IPS-20b (cell line): ENCODE results near the gene BCL11A.
"Not testable (repeated sequence)": the region's sequence is repeated elsewhere in the genome, so short reads cannot be mapped to it uniquely, and the experiment has no call there.

ENCODE experiments used
- H3K27ac ChIP-seq: one replicate; pipeline ENCODE4 v1.5.1; 2013; ENCODE audit warnings: low read length
- H3K27me3 ChIP-seq: 2 replicates; pipeline ENCODE4 v1.6.1; 2013; ENCODE audit warnings: mild to moderate bottlenecking, low read length, inconsistent platforms; ENCODE audit not compliant: insufficient read depth
- H3K36me3 ChIP-seq: 2 replicates; pipeline ENCODE4 v1.6.1; 2013; ENCODE audit warnings: low read depth, mild to moderate bottlenecking, inconsistent platforms, low read length, moderate library complexity; ENCODE audit not compliant: insufficient read depth
- H3K4me1 ChIP-seq: 2 replicates; pipeline ENCODE4 v1.6.1; 2013; ENCODE audit warnings: mild to moderate bottlenecking, control low read depth, inconsistent platforms, low read length, moderate library complexity; ENCODE audit not compliant: insufficient read depth
- H3K4me3 ChIP-seq: 2 replicates; pipeline ENCODE4 v1.5.1; 2013; ENCODE audit warnings: mild to moderate bottlenecking, low read length, inconsistent platforms
- H3K9ac ChIP-seq: 2 replicates; pipeline ENCODE4 v1.6.1; 2013; ENCODE audit warnings: low read depth, mild to moderate bottlenecking, inconsistent platforms, low read length, moderate library complexity
- H3K9me3 ChIP-seq: 2 replicates; pipeline ENCODE4 v1.6.1; 2013; ENCODE audit warnings: mild to moderate bottlenecking, low read depth, low read length, inconsistent platforms; ENCODE audit not compliant: insufficient read depth

BCL11A gene

DNA sequence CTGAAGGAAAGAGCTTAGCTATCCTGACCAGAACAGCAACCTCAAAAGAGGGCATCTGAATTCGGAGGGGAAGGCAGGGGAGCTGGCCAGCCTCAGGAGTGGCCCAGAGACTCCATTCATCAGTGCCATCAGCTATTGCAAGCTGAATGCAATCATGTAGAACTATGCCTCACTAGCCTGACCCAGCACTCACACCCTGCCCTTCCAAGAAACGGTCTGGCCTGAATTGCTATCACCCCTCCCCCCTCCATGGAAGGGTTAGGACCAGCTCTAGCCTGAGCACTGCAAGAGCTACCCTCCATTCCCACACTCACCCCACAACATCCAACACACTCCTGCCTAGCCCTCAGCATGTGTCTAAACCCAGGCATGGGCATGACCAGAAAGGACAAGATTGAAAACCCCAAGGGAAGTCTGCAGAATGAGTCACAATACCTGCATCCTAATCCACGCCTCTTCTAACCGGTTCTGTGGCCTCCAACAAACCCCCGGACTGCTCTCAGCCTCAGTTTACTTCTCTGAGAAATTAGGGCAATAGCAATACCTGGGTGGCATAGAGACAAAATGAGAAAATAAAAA lies 120.3 kb downstream of the BCL11A start:
- H3K27me3 ChIP-seq, result no peaks in the 10 kb centered on the region
- H3K9ac ChIP-seq, result no peak overlapping the region
- peaks cover 12% of the 10 kb centered on the region; the same call in 1 of the 2 replicates for H3K4me1 ChIP-seq
- no peaks in the 10 kb centered on the region for H3K9me3 ChIP-seq
- no peaks in the 10 kb centered on the region for H3K36me3 ChIP-seq
- no peak overlapping the region for H3K4me3 ChIP-seq
- H3K27ac ChIP-seq, result no peak overlapping the region

DNA sequence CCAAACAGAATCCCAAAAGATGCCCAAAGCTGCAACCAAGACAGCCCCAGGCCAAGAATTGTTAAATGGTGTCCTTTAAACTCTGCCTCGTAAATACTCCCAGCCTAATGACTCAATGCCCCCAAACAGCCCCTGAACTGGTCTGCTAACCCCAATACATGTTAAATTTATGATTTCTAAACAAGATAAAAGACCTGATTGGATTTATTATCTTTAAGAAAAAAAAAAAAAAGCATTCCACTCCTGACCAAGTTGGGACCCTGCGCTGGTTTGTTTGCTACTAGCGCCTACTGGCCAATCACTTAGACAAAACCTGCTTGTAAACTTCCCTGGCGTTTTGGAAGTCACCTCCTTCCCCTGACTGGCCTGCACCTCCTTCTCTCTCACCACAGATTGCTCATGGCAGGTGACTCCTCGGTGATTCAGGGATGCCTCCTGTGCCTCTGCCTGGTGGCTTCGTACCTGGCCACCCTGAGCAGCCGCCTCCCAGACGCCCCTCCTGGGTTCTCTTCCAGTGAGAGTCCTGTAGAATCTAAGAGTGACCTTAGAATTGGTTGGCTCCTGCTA lies 121.3 kb downstream of the BCL11A start:
- H3K9ac ChIP-seq, result no peak overlapping the region
- H3K9me3 ChIP-seq, result no peaks in the 10 kb centered on the region
- H3K27me3 ChIP-seq, result no peaks in the 10 kb centered on the region
- peaks cover 4% of the 10 kb centered on the region; the same call in 1 of the 2 replicates for H3K4me1 ChIP-seq
- no peak overlapping the region for H3K27ac ChIP-seq
- no peak overlapping the region for H3K4me3 ChIP-seq
- no peaks in the 10 kb centered on the region for H3K36me3 ChIP-seq

DNA sequence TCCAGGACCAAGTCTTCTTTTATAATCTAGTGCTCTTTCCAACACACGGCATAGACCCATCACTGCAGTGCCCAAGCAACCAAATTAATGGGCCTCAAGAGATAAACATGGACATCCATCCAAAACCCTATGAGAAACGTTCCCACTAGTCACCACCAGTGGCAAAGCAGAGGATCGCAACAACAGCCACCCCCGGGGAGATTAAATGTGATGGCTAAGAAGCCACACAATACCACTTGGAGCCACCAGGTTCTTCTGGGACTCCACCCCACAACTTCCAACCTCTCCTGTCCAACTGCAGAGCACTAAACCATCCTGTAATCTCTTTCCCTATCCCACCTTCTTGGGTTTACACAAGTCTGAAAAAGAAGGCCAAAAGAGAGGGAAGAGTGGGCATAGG lies 123.8 kb downstream of the BCL11A start:
- peaks cover 4% of the 10 kb centered on the region; the same call in 1 of the 2 replicates for H3K4me1 ChIP-seq
- H3K36me3 ChIP-seq, result peaks cover 2% of the 10 kb centered on the region; the same call in 1 of the 2 replicates
- no peaks in the 10 kb centered on the region for H3K9me3 ChIP-seq
- no peak overlapping the region for H3K27ac ChIP-seq
- no peak overlapping the region for H3K9ac ChIP-seq
- no peaks in the 10 kb centered on the region for H3K27me3 ChIP-seq
- H3K4me3 ChIP-seq, result no peak overlapping the region

DNA sequence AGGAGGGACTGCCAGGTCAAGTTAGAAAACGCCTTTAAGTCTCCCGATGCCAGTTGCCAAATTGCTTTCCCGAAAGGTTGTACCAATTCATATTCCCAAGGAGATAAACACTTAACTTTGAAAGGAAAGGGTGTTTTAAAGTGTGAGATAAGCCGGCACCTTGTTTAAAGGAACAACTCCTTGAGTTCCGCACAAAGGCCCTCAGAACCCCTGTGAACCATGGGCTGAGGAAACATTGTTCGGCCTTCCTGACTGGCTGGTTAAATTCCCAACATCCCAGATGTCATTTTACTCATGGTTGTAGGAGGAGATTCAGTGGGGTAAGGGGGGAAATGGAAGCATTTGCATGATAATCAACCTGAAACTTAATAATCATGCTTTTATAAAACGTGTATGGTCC lies 126.6 kb downstream of the BCL11A start:
- peaks cover 17% of the 10 kb centered on the region for H3K4me1 ChIP-seq
- H3K27me3 ChIP-seq, result no peaks in the 10 kb centered on the region
- H3K4me3 ChIP-seq, result no peak overlapping the region
- H3K9me3 ChIP-seq, result no peaks in the 10 kb centered on the region
- H3K27ac ChIP-seq, result no peak overlapping the region
- peaks cover 3% of the 10 kb centered on the region; the same call in 1 of the 2 replicates for H3K36me3 ChIP-seq
- H3K9ac ChIP-seq, result no peak overlapping the region

DNA sequence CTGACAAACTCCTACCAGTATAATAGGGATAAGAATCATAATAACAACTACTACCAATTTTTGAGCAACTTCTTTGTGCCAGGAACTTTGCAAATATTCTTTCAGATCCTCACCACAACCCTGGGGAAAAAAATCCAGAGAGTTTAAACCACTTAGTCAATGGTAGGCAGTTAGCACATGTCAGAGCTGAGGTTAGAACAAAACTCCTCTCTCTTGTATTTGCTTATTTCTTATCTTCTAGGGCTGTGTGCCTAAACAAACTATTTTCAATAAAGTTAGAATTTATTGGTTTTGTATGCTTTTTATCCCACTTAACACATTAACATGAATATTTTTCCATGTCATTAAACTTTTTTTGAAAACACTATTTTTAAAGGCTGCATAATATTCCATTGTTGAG lies 127.1 kb downstream of the BCL11A start:
- Histone ChIP-seq H3K4me1 (peaks cover 17% of the 10 kb centered on the region), H3K4me3 (no peak overlapping the region), H3K36me3 (peaks cover 3% of the 10 kb centered on the region; the same call in 1 of the 2 replicates), H3K27ac (no peak overlapping the region), H3K9me3 (no peaks in the 10 kb centered on the region), H3K27me3 (no peaks in the 10 kb centered on the region), H3K9ac (no peak overlapping the region)

DNA sequence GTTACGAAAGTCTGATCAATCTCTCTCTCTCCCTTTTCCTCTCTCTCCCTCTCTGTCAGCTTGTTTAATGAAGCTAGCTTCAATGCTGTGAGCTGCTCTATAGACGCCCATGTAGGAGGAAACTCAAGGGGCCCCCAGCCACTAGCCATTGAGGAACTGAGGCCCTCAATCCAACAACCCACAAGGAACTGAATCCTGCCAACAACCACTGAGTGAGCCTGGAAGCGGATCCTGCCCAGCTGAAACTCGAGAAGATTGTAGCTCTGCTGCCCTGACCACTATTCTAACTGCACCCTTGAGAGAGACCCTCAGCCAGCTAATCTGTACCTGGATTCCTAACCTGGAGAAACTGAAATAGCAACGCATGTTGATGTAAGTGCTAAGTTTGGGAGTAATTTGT lies 129.2 kb downstream of the BCL11A start:
- H3K27me3 ChIP-seq, result no peaks in the 10 kb centered on the region
- no peak overlapping the region for H3K4me3 ChIP-seq
- H3K36me3 ChIP-seq, result peaks cover 3% of the 10 kb centered on the region; the same call in 1 of the 2 replicates
- no peaks in the 10 kb centered on the region for H3K9me3 ChIP-seq
- peaks cover 17% of the 10 kb centered on the region for H3K4me1 ChIP-seq
- H3K27ac ChIP-seq, result no peak overlapping the region
- no peak overlapping the region for H3K9ac ChIP-seq

DNA sequence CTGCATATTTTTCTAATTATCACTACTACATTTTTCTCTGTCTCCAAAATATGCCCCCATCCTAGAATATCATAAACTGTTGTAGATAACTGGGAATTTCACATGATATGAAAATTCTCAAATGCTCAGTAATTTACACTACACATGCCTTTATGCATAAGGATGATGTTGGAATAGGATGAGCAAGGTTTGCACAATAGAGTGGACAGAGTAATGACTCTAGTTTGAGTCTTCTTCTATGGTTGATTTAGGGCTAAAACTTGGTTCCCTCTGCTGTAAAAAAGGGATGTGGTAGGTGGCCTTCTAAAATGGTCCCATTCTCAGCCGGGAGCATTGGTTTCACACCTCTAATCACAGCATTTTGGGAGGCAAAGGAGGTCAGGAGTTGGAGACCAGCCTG lies 129.9 kb downstream of the BCL11A start:
- Histone ChIP-seq H3K4me1 (peaks cover 17% of the 10 kb centered on the region), H3K27ac (no peak overlapping the region), H3K9ac (no peak overlapping the region), H3K36me3 (peaks cover 3% of the 10 kb centered on the region; the same call in 1 of the 2 replicates), H3K27me3 (peaks cover under 1% of the 10 kb centered on the region; the same call in 1 of the 2 replicates), H3K4me3 (no peak overlapping the region), H3K9me3 (no peaks in the 10 kb centered on the region)

DNA sequence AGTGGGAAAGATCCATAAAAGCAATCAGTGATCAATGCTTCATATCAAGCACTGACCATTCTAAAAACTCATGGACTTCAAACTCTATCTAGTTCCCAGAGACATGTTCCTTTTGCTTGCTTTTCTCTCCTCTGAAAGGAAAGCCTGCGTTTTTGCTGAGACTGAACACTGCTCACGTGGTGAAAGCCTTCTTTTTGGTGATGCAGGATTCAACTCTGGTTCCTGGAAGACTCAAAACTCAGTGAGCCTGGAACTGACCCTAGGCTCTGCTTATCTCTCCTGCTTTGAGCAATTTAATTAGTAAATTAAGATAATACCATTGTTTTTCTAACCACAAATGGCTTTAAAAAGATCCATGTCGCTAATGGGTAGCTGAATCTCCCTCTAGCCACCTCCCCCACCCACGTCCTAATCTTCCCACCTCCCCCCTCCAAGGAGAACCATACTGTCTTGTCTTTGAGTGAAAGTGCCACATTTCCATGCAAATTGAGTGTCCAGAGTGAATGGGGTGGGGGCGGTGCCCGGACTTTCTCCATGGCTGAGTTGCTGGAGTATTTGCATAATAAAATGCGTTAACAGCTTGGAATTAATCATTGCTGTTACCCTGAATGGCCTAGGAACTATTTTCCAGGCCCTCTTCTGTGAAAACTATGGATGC lies 130.5 kb downstream of the BCL11A start:
- no peak overlapping the region for H3K27ac ChIP-seq
- H3K27me3 ChIP-seq, result peaks cover 6% of the 10 kb centered on the region; the same call in 1 of the 2 replicates
- H3K9ac ChIP-seq, result peak overlapping the region; percentile 2; the same call in 1 of the 2 replicates
- peaks cover 17% of the 10 kb centered on the region for H3K4me1 ChIP-seq
- H3K9me3 ChIP-seq, result no peaks in the 10 kb centered on the region
- no peak overlapping the region for H3K4me3 ChIP-seq
- peaks cover 3% of the 10 kb centered on the region; the same call in 1 of the 2 replicates for H3K36me3 ChIP-seq

DNA sequence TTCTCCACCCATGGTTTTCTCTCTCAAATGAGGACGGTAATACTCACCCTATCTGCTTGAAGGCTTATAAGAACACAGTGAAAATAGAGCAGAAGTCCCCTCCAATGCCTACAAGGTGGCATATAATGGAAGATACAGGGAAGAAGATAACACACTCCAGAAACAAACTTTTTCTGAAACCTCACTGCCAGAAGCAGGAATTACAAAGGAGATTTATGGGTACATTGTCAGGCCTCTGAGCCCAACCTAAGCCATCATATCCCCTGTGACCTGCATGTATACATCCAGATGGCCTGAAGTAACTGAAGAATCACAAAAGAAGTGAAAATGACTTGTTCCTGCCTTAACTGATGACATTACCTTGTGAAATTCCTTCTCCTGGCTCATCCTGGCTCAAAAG lies 136.2 kb downstream of the BCL11A start:
- not testable (repeated sequence) for H3K27ac ChIP-seq, H3K36me3 ChIP-seq

DNA sequence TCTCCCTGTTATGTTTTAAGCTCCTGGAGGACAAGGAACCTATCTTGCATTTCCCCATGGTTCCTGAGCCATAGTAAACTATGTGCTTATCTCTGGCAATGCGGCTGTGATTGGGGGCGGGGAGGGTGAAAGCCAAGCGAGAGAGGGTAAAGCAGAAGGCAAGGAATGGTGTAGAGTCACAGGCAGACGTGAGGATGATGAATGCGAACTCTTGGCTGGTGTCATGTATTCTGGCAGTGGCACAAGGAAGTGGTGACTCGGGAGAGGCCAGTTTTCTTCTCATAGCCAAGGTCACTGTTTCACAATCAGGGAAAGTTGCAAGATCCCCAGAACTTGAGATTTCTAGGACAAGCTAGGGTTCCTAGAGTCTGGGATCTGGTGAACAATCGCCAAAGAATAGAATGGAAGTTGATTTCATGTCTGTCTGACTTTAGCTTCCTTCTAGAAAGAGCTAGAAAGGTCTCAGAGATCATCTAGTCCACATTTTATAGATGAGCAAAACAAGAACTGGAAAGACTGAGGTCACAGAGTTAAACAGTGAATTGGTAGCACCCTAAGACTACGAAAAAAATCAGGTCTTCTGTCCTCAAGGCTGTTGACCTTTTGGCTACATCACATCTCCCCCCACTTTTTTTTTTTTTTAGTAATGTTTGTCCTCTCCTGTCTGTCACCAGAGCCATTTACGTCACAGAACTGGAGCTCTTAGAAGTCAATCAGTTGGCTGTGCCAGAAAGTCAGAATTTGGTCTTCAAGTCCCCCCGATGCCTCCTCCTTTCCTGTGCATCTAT lies 137.0 kb downstream of the BCL11A start:
- H3K4me1 ChIP-seq, result peaks cover 17% of the 10 kb centered on the region
- peaks cover 6% of the 10 kb centered on the region; the same call in 1 of the 2 replicates for H3K27me3 ChIP-seq
- no peak overlapping the region for H3K4me3 ChIP-seq
- H3K9ac ChIP-seq, result no peak overlapping the region
- no peak overlapping the region for H3K27ac ChIP-seq
- no peaks in the 10 kb centered on the region for H3K9me3 ChIP-seq
- H3K36me3 ChIP-seq, result no peaks in the 10 kb centered on the region

More for the DNA sequence above, 136.2 kb downstream of the BCL11A start:
- peaks cover 13% of the 10 kb centered on the region for H3K4me1 ChIP-seq
- not testable (repeated sequence) for H3K27me3 ChIP-seq, H3K9me3 ChIP-seq, H3K4me3 ChIP-seq, H3K9ac ChIP-seq

DNA sequence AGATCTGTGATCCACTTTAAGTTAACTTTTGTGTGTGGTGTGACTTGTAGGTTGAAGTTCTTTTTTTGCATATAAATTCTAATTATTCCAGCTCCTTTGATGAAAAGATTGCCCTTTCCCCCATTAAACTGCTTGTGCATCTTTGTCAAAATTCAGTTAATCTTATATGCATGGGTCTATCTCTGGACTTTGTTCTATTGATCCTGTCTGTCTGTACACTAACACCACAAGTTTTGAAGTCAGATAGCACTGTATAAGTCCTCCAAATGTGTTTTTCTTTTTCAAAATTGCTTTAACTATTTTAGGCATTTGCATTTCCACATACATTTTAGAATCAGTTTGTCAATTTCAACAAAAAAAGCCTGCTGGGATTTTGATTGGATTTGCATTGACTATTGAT lies 137.6 kb downstream of the BCL11A start:
- H3K9ac ChIP-seq, result no peak overlapping the region
- H3K4me3 ChIP-seq, result no peak overlapping the region
- H3K9me3 ChIP-seq, result no peaks in the 10 kb centered on the region
- peaks cover 6% of the 10 kb centered on the region; the same call in 1 of the 2 replicates for H3K27me3 ChIP-seq
- peaks cover 20% of the 10 kb centered on the region for H3K4me1 ChIP-seq
- no peak overlapping the region for H3K27ac ChIP-seq
- H3K36me3 ChIP-seq, result no peaks in the 10 kb centered on the region
